DMS153 treated with DMSO at 0.1 percent for 48 hours (cell line): ENCODE results near the gene KRT26.

Source experiments
- DNase-seq: peaks from one replicate; lab custom pipeline; 2025; ENCODE audit not compliant: unreplicated experiment; lab: John Stamatoyannopoulos, UW

Gene KRT26

GRCh38 chr17:40727447-40728231 is 44.4 kb downstream of the KRT26 start:
- DNase-seq, result no peak

DNA sequence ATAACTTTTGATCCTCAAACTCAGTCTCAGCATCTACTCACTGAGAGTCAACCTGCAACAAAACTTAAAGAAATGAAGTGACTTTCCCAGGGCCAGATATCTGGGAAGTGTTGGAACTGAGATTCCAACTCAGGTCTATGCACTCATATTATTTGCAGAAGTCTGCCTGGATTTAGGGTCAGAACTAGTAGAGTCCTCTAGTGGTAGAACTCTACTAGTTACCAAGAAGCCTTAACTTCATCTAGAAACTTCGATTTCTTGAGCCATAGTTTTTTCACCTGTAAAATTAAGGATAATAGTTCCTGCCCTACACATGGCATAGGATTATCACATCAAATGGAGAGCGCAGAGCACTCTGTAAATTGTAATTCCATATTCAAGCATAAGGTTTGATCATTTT is 45.1 kb downstream of the KRT26 start:
- DNase-seq, result no peak

DNA sequence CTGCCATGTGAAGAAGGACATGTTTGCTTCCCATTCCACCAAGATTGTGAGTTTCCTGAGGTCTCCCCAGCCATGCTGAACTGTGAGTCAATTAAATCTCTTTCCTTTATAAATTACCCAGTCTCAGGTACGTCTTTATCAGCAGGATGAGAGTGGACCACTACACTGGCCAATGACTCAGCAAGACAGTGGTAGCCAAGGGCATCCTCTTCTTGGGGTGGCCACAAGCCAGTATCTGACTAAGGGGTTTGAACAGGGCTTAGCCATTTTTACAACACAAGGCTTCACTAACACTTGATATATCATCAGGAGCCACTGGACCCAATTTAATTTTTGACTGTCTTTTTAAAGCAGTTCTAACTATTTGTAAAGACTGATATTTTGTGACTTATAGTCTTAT is 47.3 kb downstream of the KRT26 start:
- DNase-seq, result no peak

- no peak for DNase-seq
These were observed 49.8 kb downstream of the KRT26 start for GRCh38 chr17:40722241-40722640.

DNA sequence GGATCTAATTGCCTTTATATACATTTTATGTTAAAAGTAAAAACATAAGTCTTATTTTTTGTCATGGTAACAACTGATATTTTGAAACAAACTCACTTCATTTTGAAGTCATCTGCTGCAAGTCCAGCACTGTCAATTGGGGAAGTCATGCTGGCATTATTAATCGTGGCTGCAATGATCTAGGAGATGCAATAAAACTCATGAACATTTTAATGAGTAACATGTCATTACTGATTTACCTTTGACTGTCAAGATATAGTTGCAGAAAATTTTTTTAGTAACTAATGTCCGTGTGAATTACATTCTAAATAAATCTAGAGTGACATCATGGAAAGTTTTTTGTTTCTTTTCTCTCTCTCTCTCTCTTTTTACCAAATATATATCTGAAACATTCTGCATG is 51.1 kb downstream of the KRT26 start:
- DNase-seq, result no peak

DNA sequence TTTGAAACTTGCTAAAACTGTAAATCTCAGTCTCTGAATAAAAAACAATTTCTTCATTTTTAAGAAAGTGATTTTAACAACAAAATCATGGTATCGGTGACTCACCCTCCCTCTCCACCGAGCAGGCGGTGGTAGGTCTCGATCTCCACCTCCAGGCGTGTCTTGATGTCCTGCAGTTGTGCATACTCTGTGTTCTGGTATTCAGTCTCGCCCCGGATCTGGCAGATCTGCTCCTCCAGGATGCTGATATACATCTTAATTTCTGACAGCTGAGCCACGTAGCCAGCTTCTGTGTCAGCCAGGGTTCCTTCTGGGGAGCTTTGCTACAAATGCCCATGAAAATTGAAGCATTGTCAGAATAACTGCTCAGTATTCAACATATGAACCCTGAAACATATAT is 53.1 kb downstream of the KRT26 start:
- DNase-seq, result no peak

DNA sequence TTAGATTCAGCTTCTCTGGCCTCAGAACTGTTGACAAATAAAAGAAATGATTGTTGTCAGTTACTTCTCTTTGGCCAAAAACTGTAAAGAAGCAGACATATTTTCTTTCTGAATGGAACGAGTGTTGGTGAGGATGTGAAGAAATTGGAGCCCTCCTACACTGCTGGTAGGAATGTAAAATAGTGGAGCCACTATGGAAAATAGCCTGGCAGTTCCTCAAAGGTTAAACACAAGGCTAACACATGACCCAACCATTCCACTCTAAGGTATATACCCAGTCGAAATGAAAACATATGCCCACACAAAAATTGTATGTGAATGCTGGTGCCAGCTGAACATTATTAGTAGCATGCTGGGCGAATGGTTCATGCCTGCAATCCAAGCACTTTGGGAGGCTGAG is 54.2 kb downstream of the KRT26 start:
- DNase-seq, result no peak
